DLD1 (cell line): ENCODE measurements around the gene EMC8.
"Not testable (repeated sequence)": the region's sequence is repeated elsewhere in the genome, so short reads cannot be mapped to it uniquely, and the experiment has no call there.

Experiments used
- in situ Hi-C: cut with HindIII; loops from 2 replicates; pipeline ENCODE4 v1.10.0; 2017; ENCODE audit warnings: low sequenced_read_pairs

Gene EMC8

GRCh38 chr16:85819245-85819644 lies 19.9 kb upstream of the EMC8 start:
- in situ Hi-C loops: no loop called here

DNA sequence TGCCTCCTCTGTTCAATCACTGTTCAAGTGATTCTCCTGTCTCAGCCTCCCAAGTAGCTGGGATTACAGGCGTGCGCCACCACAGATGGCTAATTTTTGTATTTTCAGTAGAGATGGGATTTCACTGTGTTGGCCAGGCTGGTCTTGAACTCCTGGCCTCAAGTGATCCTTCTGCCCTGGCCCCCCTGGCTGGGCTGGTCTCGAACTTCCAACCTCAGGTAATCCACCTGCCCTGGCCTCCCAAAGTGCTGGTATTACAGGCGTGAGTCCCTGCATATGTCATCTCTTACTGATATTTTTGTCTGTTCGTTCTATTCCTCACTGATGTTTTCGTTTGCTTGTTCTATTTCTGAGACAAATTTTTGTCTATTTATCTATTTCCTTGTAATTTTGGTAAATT lies 17.9 kb upstream of the EMC8 start:
- in situ Hi-C loops: not testable (repeated sequence)

DNA sequence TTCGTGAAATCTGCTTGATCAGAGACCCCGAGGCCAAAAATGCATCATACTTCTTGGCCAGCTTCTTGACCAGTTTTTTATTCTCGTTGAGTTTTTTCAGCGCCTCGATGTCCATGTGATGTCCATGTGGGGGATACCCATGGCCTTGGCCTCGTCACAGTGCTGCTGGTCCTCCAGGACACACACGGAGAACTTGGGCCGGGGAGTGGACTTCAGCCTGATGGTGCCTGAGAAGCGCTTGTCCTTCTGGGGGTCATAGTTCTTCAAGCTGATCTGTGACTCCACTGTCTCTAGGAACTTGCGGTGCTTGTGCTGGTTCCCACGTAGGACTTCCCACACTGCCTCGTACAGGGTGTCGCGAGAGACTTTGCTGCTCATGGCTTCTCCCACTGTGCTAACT lies 16.8 kb upstream of the EMC8 start:
- in situ Hi-C loops: no loop called here

DNA sequence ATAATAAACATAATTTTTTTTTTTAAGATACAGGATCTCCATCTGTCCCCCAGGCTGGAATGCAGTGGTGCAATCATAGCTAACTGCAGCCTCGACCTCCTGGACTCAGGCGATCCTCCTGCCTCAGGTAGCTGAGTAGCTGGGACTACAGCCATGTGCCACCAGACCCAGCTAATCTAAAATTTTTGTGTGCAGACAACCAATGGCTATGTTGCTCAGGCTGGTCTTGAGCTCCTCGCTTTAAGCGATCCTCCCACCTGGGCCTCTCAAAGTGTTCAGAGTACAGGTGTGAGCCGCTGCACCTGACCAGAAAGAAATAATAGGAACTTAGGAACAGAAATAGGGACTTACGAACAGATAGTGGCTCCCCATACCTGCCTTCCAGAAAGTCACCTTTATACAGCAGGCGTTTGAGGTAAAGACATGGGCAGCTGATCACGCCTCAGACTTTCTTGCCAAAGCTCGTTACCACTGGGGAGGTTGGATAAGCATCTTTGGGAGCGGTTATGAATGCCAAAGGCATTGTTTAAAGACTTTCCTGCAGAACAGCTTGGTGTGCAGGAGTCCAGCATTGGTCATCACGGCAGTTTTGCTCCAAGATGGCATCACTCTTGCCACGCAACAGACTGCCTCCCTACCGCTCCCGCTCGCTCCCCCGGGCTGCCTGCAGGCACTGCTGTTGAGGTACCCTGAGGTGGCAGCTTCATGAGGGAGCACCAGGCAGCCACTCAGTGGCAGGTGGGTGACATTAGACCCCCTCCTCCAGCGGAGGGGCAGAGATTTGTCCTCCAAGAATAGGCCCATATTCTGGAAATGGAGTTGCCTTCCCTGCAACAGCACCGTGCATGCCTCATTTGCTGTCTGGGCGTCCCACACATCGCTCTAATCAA lies 13.7 kb upstream of the EMC8 start:
- in situ Hi-C loops: no loop called here

- in situ Hi-C loops: no loop called here
Measured at GRCh38 chr16:85812031-85812807, 12.9 kb upstream of the EMC8 start.

DNA sequence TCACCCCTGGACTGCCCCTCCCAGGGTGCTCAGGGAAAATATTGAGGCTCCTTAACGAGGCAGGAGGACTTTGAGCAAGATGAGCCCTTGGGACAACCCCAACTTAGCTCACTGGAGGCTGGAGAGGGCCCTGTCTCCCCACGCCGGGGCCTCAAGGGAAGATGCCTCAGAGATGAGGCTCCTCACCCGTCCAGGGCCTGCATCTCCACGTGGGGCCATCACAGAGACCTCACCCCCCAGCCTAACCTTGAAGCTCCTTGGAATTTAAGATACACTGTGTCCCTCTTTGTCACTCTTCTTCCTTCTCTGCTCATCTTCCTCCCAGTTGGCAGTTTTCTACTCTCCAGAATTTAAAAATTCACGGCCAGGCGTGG lies 11.4 kb upstream of the EMC8 start:
- in situ Hi-C loops: no loop called here

GRCh38 chr16:85810097-85810741 lies 10.9 kb upstream of the EMC8 start:
- in situ Hi-C loops: no loop called here

DNA sequence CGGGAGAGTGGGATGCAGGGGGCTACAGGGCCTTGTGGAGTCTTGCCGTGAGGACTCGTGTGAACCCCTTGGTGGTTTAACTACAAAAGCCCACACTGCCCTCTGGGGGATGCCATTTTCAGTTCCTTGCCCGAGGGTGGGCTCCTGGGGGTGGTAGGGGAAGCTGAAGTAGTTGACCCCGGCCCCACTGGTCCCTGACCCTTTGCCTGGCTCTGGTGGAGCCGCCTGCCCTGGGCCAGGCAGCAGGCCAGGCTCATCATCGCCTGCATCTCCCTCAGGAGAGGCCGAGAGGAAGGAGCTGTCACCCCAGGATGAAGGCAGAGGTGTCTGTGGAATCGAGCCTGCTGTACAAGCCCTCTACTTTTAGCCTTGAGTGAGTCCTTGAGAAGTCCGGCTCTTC lies 10.3 kb upstream of the EMC8 start:
- in situ Hi-C loops: no loop called here

GRCh38 chr16:85808926-85809325 lies 9.6 kb upstream of the EMC8 start:
- in situ Hi-C loops: no loop called here

DNA sequence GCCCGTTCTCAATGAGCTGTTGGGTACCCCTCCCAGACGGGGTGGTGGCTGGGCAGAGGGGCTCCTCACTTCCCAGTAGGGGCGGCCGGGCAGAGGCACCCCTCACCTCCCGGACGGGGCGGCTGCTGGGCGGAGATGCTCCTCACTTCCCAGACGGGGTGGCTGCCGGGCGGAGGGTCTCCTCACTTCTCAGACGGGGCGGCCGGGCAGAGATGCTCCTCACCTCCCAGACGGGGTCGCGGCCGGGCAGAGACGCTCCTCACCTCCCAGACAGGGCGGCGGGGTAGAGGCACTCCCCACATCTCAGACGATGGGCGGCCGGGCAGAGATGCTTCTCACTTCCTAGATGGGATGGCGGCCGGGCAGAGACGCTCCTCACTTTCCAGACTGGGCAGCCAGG lies 8.8 kb upstream of the EMC8 start:
- in situ Hi-C loops: not testable (repeated sequence)

- in situ Hi-C loops: not testable (repeated sequence)
Measured at GRCh38 chr16:85807340-85807739, 8.0 kb upstream of the EMC8 start.

DNA sequence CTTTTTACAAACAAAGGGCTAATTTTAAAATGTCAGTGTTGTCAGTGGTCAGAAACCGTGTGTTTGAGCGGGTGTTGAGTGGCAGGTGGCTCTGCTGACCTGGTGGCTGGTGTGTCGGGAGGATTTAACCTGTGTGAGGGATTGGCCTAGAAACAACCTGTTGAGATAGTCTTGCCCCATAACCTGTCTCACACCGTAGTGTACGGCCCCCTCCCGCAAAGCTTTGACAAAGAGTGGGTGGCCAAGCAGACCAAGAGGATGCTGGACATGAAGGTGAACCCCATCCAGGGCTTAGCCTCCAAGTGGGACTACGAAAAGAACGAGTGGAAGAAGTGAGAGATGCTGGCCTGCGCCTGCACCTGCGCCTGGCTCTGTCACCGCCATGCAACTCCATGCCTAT lies 7.2 kb upstream of the EMC8 start:
- in situ Hi-C loops: no loop called here

DNA sequence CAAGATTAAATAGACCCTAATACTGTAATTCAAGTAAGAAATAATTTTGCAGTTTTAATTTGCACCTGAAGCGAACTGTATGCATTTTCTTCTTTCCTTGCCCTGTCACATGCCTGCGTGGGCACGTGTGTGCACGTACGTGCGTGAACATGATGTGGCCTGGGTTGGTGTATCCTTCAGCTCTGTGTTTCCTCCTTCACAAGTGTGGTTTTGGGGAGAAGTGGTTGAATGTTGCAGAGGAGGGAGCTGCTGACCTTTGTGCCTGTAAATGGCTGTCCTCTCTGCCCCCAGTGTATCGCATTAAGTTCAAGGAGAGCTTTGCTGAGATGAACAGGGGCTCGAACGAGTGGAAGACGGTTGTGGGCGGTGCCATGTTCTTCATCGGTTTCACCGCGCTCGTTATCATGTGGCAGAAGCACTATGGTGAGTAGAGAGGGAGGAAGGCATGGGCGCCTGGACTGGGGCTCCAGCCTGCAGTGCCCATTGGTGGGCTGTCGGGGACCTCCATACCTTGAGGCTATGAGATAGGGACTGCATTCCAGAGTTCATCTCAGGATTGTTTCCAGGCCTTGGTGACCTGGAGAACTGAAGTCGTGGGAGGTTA lies 6.2 kb upstream of the EMC8 start:
- in situ Hi-C loops: no loop called here

- in situ Hi-C loops: no loop called here
Measured at GRCh38 chr16:85803570-85803969, 4.2 kb upstream of the EMC8 start.

GRCh38 chr16:85800321-85800669 lies 951 bp upstream of the EMC8 start:
- in situ Hi-C loops: no loop called here

DNA sequence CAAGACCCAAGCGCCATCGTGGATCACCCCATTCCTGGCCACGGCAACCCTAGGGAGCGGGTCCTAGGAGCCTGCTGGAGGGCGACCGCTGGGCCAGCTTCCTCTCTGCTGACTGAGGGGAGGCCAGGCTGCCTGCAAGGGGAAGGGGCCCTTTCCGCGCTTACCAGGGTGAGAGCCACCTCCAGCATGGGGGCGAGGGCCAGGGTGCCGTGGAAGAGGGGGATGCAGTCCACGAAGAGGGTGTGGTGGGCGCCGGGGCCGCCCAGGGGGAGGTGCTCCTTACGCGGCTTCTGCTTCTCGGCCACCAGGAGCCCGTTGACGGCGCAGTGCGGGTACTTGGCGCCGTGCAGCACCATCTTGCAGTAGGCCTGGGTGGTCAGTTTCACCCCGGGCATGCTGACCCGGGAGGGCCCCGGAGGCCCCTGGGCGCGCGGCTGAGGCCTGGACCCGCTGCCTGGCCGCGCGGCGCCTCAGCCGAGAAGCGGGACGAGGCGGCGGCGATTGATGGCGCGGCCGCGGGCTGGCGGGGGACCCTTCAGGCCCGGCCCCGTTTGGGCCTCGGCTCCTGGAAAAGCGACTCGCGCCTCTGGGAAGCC lies 345 bp downstream of the EMC8 start:
- in situ Hi-C loops: no loop called here

GRCh38 chr16:85798283-85798776 lies 1.0 kb downstream of the EMC8 start:
- in situ Hi-C loops: no loop called here

DNA sequence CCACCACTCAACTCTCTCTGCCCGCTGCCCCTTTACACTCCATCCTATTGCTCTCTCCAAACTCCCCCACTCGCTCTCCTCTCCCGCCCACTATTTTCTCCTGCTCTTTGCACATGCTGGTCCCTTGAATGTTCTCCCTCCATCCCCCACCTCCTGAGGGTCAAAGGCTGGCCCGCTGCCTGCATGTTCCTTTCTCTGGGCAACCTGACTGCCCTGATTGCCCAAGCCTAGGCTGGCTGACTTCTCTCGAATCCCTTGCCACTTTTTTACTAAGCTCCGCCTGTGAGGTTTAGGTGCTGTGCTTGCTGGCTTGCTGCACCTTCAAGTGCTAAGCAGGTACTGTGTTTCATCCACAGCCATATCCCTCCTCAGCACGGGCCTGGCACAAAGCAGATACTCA lies 2.7 kb downstream of the EMC8 start:
- in situ Hi-C loops: no loop called here

- in situ Hi-C loops: no loop called here
Measured at GRCh38 chr16:85796152-85796551, 3.2 kb downstream of the EMC8 start.

- in situ Hi-C loops: no loop called here
Measured at GRCh38 chr16:85794696-85795095, 4.6 kb downstream of the EMC8 start.
